HG03558 (cell line): ENCODE results near the gene CRTC1.

Experiments
- ATAC-seq: cut with Tn5 transposase; IDR thresholded peaks from one replicate; pipeline ENCODE4 v1.9.1; 2021; ENCODE audit warnings: moderate number of reproducible peaks; ENCODE audit not compliant: unreplicated experiment; ENCODE audit errors: extremely low read depth

CRTC1 gene

GRCh38 chr19:18683109-18683957 lies at the start of gene CRTC1:
CRTC1 (plus strand) TSS chr19:18683680; CDS start chr19:18683703, 23 bp downstream.
- ATAC-seq = peak; percentile 48

GRCh38 chr19:18634612-18635297 lies 48.7 kb upstream of the CRTC1 start:
- no peak for ATAC-seq

GRCh38 chr19:18635831-18636182 lies 47.7 kb upstream of the CRTC1 start:
- no peak for ATAC-seq

GRCh38 chr19:18636183-18636968 lies 47.1 kb upstream of the CRTC1 start:
- peak; percentile 50 for ATAC-seq

GRCh38 chr19:18636969-18637629 lies 46.4 kb upstream of the CRTC1 start, which contains the start of gene KLHL26:
KLHL26 (plus strand) TSS chr19:18637028; CDS start chr19:18637055, 27 bp downstream.
- ATAC-seq = no peak

GRCh38 chr19:18637673-18638630 lies 45.5 kb upstream of the CRTC1 start:
- no peak for ATAC-seq

- ATAC-seq = no peak
These were observed 43.7 kb upstream of the CRTC1 start for GRCh38 chr19:18639706-18640243.

- no peak for ATAC-seq
These were observed 39.1 kb upstream of the CRTC1 start for GRCh38 chr19:18644196-18645034.

- ATAC-seq = no peak
These were observed 38.4 kb upstream of the CRTC1 start for GRCh38 chr19:18645035-18645511.

GRCh38 chr19:18646535-18647370 lies 36.7 kb upstream of the CRTC1 start:
- ATAC-seq = no peak

GRCh38 chr19:18647371-18647767 lies 36.1 kb upstream of the CRTC1 start:
- ATAC-seq = no peak

- ATAC-seq = no peak
These were observed 35.7 kb upstream of the CRTC1 start for GRCh38 chr19:18647807-18648206.

- no peak for ATAC-seq
These were observed 34.5 kb upstream of the CRTC1 start for GRCh38 chr19:18648973-18649315.

GRCh38 chr19:18649371-18650020 lies 34.0 kb upstream of the CRTC1 start:
- no peak for ATAC-seq

GRCh38 chr19:18650021-18650390 lies 33.5 kb upstream of the CRTC1 start:
- no peak for ATAC-seq

- no peak for ATAC-seq
These were observed 32.9 kb upstream of the CRTC1 start for GRCh38 chr19:18650468-18651041.
